Activated CD4-positive, alpha-beta T cell treated with anti-CD3 and anti-CD28 coated beads for 24 hours (primary cell): ENCODE measurements around the gene PRKAR1B.

Source experiments
- DNase-seq, 2 donors: peaks; one replicate each; pipeline ENCODE4 v3.0.0-alpha.2; 2020; ENCODE audit warnings: low read depth in 2 of 2

Gene PRKAR1B

DNA sequence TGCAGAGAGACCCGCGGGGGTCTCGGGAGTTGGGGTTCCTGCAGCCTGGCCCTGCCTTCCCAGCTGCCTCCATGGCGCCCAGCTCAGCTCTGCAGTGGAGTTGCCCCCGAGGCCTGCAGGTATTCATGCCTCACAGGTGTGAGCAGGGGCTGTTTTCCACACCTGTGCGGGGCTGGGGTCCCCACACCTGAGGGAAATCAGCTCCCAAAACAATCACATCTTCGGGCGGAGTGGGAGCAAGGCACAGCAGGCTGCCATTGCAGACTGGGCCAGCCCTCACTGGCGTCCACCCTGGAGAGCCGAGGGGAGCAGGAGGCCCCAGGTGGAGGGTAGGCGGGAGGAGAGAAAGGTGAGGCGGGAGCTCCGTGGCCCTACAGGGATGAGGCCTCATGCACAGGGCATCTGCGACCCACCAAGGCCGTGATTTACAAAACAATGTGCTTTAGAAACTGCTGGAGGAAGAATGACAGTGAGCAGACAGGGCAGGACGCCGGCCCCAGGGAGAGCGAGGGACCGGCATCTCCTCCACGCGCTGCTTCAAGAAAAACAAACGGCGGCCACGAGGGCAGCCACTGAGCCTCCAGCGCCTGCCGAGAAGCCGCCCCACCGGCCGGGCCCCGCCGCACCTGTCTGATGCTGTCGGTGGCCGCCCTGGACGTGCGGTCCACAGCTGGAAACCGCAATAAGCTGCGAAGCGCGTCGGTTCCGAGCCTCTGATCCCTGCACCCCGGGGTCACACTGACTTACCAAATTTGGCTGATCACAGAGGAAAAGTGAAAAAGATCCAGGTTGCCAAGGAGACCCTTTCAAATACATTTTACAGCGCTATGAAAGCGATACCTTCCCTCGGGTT lies 154.4 kb downstream of the PRKAR1B start:
- no peak for DNase-seq

DNA sequence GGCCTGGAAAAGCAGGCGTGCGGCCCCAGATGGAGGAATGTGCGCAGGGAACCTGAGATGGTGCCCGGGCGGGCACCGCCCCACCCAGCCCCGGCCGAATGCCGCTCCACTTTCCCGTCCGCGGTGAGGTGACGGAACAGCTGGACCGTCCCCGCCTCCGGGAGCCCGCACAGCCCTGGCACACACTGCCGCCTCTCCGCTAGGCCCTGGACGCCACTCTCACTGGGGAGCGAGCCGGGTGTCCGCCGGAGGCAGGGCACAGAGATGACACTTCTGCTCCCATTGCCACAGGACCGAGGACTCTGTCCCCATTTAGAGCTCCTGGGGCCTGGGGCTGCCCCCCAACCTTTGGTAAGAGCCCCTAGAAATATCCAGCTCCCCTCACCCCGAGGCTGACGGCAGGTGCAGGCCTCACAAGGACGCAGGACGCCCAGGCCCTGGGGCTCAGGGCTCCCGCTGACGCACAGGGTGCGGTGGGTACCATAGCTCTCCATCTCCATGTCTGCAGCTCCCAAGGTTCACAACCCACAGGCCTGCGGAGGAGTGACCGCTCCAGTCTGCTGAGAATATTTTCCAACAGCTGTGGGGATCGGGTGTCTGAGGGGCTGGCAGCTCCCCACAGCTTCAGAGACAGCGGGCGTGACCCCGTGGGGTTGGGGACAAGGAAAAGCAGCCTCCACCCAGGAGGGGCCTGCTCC lies 155.2 kb downstream of the PRKAR1B start:
- DNase-seq, result no peak

DNA sequence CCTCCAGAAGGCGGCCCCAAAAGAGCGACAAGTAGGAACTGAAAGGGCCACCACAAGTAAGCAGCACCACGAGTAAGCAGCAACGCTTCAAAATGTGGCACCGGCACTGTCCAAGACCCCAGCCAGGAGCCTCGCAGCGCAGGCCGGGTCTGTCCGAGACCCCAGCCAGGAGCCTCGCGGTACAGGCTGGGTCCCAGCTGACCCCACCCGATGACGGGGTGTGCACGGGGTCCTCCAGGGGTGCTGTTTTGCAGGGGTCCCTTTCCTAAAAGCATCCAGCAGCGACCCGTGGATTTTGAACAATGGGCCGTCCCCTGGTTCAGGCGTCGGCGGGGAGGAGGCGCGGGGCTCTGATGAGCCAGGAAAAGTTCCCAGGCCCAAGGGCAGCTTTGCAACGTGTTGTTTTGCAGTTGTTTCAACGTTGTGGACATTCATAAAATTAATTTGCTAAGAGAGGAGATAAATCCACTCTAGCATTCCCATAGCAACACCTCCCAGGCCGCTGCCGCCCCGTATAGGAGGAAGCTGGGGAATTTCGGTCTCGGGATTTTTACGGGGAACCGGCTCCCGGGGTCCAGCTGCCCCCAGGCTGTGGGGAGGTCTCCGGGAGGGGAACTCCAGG lies 155.9 kb downstream of the PRKAR1B start:
- no peak for DNase-seq

DNA sequence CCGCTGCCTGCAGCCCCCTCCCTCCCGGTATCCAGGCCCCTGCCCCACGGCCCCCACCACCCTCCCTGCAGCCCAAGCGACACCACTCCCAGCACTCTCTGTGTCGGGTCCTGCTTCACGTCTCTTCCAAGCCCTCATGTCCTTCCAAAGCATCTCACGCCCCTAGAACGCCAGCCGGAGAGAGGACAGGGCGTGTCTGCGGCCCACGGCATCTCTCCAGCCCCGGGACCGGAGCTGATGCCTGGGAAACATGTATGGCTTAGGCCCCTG lies 156.3 kb downstream of the PRKAR1B start:
- no peak for DNase-seq

DNA sequence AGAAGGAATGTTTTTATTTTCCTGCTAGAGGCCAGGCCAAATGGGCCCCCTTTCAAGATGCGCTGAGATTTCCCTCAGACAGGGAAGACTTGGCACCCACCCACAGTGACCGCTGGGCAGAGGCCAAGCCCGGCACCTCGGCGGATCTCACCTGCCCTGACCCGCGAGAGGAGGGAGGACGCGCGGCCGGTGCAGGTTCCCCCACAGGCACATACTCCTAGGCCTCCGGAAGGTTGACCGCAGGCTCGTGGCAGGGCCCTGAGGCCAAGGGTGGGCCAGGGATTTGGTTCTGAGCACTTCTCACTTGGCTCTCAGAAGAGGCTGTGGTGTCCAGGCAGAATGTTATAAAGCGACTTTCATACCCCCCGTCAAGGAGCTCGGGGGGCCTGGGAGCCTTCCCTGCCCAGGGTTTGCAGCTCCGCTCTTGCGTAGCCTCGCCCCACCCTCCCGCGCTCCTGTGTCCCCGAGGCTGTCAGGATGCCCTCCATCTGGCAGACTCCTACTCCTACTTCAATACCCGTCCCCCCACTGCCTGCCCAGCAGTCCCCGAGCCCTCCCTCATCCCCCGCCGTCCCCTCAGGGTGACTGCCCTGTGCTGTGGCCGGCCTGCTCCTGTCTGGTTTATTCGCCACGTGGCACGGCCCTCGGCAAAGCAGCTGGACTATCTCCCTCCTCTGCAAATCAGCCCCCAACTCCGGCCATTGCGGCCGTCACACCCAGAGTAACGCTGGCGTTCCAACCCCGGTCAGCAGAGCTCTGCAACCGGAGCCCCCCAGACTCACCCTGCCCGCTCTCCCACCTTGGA lies 156.9 kb downstream of the PRKAR1B start:
- no peak for DNase-seq

DNA sequence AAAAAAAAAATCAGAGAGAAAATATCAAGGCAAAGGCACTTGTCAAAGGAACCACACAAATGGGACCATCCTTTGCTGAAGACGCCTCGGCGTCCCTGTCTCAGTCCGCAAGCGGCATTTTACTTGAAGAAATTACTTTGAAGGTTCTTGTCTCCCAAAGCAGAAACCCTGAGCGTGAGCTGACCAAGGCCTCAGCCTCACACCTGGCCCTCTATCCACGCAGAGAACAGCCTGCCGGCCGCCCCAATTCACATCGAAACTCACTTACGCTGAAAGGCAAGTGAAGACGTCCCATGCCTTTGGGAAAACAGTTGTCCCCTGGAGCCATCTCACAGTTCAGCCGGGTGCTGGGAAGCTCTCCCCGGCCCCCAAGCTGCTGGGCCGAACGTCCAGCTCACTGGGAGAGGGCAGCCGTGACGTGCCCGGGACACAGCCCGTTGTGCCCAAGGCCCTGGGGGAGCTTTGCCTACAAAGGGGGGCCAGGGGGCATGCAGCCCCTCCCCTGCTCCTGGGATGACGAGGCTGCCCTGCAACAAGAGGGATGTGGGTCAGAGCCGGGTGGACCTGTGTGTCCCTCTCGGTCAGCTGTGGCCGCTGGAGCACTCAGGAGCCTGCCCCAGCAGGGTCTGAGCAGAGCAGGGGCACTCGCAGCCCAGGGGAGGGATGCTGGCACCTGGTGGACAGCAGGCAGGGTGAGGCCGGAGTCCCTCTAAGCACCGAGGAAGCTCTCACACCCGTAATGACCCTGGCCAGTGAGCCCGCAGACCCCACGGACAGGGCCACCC lies 157.8 kb downstream of the PRKAR1B start:
- no peak for DNase-seq

DNA sequence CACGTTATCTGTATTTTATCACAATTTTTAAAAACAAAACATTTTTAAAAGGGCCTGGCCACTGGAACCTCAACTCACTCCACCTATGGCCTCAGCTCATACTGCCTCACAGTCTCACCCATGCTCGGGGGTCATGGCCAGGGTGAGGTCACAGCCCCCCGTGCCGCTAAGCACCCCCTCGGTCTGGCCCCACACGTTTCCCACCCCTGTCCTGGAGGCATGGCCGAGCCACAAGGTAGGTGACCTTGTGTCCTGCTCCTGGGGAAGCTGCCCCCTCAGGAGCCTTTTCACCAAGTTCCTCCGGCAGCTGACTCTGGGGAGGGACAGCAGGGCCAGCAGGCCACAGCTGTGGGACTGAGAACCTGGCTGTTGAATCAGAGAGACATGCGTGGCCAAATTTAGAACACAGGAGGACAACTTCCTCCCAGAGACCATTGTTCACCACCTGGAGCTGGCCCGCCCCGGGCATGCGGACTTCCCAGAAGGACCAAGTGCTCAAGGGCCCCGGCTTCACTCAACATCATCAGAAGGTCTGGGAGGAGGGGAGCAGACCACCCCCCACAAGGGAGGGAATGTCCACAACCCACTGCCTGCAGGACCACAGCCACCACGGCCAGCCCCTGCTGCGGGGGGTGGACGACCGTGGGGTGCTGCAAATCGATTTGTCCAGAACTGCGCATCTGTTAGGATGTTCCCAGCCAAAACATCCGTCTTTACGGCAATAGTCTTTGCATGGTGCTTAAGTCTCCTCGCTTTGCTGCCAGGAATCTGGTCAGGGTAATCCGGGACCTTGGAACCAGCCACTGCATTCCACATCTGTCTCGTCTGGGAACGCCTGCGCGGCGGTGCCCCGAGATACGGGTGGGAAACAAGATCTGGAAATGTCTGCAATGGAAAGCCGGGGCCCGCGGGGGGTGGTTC lies 158.8 kb downstream of the PRKAR1B start:
- DNase-seq, result no peak

DNA sequence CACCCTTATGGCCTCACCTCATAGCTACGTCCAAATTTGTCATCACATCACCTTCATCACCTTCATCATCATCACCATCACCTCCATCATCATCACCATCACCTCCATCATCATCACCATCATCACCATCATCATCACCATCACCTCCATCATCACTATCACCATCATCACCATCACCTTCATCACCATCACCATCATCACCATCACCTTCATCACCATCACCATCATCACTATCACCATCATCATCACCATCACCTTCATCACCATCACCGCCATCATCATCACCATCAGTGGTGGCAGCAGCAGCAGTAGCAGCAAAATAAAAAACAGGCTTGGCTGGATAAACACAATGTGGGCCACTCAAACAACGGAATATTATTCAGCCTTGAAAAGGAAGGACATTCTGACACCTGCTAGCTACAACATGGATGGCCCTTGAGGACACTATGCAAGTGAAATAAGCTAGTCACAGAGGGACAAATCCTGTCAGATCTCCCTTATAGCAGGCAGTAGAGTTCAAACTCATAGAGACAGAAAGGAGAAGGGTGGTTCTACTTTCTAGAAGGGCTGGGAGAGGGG lies 159.7 kb downstream of the PRKAR1B start:
- DNase-seq, result no peak

DNA sequence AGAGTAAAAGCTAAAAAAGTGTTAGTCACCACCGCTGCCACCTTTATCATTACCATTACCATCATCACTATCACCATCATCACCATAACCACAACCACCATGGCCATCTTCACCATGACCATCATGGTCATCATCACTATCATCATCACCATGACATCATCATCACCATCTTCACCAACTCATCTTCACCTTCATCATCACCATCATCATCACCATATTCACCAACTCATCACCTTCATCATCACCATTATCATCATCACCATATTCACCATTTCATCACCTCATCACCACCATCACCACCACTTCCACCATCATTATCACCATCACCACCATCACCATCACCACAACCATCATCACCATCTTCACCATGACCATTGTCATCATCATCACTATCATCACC lies 161.0 kb downstream of the PRKAR1B start:
- DNase-seq, result no peak

DNA sequence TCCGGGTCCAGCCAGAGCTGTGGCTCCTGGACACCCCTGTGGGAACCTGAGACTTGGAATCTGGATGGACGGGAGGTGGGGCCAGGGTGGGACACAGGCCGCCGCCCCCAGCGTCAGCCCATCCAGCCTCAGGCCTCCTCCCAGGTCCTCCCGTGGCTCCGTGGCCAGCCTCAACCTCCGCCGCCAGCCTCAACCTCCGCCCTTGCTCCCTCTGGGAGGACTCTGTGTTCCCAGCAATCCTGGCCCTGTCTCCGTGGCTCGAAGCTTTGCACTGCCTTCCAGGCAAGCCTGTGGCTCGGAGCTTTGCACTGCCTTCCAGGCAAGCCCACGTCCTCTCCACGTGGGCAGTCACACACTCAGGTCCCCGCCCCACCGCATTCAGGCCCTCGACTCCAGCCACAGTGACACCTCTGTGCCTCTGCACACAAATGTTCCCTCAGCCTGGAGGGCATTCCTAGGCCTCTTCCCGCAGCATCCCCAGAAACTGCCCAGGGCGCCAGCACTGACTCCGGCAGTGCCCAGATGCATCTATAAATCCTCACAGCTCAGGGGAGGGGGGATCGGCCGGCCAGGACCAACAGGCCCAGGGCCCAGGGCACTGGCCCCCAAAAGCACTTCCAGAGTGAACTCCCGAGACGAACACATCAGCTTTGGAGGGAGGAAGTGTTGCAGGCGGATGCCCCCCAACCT lies 162.8 kb downstream of the PRKAR1B start:
- DNase-seq, result no peak

DNA sequence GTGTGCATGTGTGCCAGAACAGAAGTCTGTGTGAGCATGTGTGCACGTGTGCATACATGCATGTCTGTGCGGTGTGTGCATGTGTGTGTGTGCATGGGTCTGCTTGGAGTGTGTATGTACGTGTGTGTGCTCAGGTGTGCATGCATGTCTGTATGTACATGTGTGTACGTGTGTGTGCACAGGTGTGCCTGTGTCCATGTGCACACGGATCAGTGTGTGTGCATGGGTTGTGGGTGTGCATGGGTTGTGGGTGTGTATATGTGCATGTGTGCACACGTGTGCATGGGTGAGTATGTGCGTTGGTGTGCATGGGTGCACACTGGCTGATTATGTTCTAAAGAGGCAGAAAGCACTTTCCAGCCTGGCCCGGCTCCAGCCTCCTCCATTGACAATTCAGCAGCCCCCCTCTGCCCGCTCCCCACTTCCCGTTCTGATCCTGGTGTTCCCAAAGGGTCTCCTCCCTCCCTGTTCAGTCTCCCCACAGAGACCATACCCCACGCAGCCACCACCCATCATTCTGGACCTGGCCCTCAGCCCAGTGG lies 163.4 kb downstream of the PRKAR1B start:
- no peak for DNase-seq

DNA sequence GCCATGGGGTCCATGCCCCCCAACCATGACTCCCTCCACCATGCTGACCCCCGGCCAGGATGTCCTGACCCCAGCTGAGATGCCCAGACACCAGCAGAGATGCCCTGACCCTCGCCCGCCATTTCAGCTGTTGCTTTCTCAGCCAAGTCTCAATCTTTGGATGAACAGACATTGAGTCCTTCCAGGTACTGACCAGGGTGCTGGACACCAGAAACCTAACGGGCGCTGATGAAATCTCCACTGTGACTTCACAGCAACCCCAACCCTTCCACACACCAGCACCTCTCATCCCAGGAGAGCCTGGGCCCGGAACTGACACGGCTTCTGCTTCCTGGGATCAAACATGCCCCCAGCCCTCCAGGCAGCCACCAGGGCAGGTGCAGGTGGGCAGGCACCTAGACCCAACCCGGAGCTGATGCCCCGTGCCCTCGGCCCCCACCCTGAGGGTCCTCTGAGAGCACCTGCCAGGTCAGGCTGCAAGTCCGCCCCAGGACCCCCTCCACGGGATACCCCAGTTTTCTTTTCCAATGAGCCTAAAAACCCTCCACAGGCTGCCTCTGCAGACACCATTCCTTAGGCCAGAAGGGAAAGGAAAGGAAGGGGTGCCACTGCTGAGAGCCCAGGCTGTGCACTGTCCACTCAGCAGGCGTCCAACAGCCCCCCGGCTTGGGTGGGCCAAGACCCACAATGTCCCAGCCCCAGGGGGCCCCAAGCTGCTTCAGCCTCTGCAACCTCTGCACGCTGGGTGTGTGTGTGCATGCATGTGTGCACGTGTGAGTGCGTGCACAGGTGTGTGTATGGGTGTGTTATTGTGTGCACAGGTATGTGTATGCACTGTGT lies 164.1 kb downstream of the PRKAR1B start:
- no peak for DNase-seq

DNA sequence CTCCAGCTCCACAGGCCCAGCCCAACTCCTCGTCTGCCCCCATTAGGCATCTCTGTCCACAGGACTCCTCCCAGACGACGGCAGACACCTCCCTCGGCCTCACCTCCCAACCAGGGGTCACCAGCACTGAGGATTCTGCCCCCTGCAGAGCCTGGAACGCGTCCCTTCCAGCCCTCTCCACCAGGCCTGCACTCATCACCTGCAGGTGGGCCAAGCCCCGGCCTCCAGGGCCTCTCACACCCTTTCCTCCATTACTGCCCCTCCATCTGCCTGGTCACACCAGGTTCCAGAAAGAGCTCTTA lies 164.8 kb downstream of the PRKAR1B start:
- DNase-seq, result no peak

DNA sequence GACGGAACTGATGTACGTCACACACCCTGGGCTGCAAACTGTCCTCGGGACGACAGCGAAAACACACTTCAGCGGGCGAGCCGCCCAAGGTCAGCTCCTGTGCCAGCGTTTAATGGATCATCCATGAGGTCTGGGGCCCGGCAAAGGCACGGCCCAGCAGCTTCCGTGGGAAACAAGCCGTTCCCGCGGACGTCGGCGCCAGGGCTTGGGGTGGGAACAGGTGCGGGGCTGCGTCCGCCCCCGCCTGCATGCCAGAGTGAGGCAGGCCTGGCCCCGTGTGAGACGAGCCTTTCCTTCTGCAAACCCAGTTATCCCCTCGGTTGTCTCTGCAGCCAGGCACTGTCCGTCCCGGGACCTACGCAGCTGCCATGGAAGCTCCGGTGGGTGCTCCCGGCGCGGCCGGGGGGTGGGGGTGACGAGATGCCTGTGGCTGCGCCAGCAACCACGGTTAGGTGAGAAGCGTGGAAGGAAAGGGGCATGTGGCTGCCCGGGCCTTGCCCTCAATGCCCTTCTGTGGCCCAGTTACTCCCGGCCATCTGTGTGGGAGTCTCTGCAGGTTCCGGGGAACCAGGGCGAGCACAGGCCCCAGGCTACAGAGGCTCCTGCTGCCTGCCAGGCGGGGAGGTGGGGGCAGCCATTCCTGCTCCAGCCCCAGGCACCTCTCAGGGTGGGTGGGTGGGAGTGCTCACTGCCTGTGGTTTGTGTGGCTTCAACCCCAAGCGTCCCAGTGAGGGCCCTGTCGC lies 165.3 kb downstream of the PRKAR1B start:
- no peak for DNase-seq

DNA sequence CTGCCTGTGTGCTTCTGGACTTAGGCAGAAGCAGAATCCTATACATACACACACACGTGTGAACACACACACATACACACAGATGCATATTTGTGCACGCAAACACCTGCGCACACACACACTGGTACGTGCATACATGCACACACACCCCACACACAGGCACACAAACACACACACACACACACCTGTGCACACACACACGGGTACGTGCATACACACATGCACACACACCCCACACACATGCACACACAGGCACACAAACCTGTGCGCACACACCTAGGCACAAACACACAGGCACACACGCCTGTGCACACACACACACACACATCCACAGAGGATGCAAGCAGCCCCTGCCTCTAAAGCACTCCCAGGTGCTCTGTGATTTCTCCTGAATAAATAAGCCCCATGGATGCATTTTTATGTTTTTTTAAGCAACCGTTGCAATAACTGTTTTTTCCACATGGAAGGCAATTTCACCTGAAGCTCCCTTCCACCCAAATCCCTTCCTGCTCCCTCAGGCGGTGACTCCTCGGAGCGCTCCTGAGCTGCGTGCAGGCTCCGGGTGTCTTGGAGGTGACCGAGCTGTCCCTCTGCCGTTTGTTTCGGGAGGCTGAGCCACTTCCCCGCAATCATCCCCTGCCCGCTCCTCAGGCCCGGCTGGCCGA lies 166.0 kb downstream of the PRKAR1B start:
- no peak for DNase-seq

DNA sequence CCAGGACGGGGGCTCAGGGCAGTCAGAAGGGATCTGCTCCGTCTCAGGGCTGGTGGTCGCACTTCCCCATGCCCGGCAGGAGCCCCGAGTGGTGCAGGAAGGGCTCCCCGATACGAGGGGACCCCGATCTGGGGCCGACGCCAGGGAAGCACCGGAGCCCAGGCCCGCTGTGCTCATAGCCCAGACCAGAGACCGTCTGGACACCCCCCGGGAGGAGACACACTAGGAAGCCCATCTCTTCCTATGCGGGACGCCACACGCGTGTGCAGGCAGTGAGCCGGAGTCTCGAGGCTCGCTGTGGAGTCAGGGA lies 167.7 kb downstream of the PRKAR1B start:
- no peak for DNase-seq

DNA sequence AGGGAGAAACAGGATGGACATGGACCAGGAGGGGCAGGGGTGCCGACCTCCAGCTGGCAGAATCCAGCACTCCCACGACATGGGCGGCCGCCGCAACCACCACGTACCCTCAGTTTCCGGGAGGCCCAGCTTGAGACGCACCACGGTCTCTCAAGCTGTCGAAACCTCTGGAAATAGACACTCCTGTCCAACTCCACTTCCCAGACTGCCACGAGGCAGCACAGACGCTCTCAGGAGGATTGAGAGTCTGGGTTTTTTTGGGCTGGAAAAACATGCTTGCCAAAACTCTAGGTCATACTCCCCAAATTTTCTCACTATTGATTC lies 169.6 kb downstream of the PRKAR1B start:
- DNase-seq, result no peak
